Suprapubic skin (tissue), 3 donors: ENCODE results near the gene ATP11A.

Source experiments
- CTCF ChIP-seq, 2 donors: fragments of 200-600 bp in 1 of 2; fragments of 450-650 bp in 1 of 2; sonication (generic) in 1 of 2; IDR thresholded peaks; one replicate each; pipeline ENCODE4 v1.5.1; 2016 to 2019; ENCODE audit warnings: antibody characterized with exemption in 2 of 2, mild to moderate bottlenecking in 1 of 2, moderate library complexity in 1 of 2
- EP300 ChIP-seq: sonication (generic); formaldehyde crosslinking; IDR thresholded peaks from one replicate; pipeline ENCODE4 v1.6.1; 2017; ENCODE audit warnings: antibody characterized with exemption
- POLR2A ChIP-seq, 2 donors: fragments of 450-650 bp; IDR thresholded peaks; one replicate each; pipeline ENCODE4 v1.6.1; 2017; ENCODE audit warnings: antibody characterized with exemption in 2 of 2, mild to moderate bottlenecking in 2 of 2, moderate library complexity in 2 of 2

DNA sequence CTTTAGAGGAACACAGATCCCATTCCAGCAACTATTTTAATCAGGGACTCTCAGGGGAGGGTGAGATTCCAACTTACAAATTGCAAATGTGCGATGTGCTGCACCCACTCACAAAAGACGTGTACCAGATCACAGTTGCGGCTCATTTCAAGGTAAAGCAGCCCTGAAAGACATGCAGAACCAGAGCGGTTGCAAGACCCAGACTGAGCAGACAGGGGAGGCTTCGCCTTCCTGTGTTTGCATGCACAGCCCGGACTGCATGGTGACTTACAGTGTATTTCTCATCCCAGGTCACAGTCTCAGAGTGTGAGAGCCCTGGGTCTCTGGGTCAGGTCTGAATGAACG, 84.6 kb downstream of the ATP11A start:
- TF ChIP-seq CTCF (IDR thresholded peaks at IDR 0.05) (no peak), POLR2A (IDR thresholded peaks at IDR 0.05) (no peak), EP300 (no peak)
